Activated CD8-positive, alpha-beta memory T cell treated with anti-CD3 and anti-CD28 coated beads for 48 hours (primary cell): ENCODE measurements around the gene CABP4.
A peak's percentile ranks its signal among the peaks of the same experiment; 100 is the strongest.

ENCODE experiments used
- DNase-seq, 3 experiments: peaks; one replicate each; pipeline ENCODE4 v3.0.0-alpha.2; 2020; ENCODE audit warnings: low read depth in 2 of 3, low spot score in 2 of 3

Gene CABP4

GRCh38 chr11:67435727-67436458 lies 19.3 kb upstream of the CABP4 start:
- DNase-seq, result no peak

- DNase-seq, result peak in 1 of 3 experiments; percentile 57
Measured at GRCh38 chr11:67436459-67437081, 18.6 kb upstream of the CABP4 start.

DNA sequence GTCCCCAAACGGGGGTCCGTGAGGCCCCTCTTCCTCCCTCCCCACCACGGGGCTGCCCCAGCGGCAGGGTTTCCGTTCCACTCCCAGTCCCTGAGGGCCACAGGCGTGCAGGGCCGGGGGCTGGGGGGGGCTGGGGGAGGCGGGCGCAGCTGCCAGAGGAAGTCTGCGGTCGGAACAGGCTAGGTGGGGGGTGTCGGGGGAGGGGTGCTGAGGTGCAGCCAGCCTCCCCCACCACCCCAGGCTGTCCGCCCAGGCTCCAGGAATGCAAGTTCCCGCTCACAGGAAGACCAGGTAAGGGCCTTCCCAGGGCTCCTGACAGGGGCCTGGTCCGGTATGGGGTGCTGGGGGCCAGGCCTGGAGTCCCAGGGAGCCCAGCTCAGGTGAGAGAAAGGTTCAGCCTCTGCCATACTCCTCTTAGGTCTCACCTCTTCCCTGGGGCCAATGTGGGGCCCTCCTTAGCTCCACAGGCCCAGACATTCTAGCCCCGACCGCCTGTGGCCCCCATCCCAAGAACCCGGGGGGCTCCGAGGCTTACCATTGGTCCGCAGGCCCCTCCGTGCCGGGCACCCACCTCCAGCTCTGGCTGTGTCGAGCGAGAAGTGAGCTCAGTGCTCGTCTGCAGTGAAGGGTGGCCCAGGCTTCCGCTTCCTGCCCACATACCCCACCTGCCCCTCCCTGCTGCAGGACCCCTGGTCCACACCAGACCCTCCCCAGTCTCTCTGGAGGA lies 17.9 kb upstream of the CABP4 start, which contains the start of gene PTPRCAP:
Gene PTPRCAP, minus strand, starts transcription at position 601 of the 727 bp plus-strand sequence. Its CDS starts 63 bp downstream, at position 538.
- DNase-seq, result peak in 1 of 3 experiments; percentile 65

DNA sequence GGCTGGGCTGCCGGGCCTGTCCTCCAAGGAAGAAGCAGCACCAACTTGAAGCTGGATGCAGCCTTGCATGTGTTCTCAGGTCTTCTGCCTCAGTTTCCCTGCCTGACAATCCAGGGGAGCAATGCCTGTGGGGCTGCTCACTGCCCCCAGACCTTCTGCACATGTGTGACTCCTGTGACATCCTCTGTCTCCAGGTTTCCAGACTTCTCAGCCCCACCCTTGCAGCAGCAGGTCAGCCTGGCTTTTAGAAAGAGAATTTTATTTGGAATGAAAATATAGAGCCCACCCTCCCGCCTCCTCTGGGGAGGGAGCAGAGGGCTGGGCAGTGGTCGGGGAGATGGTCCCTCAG lies 17.4 kb upstream of the CABP4 start:
- no peak for DNase-seq

- peak in 1 of 3 experiments; percentile 73 for DNase-seq
Measured at GRCh38 chr11:67438158-67438902, 16.8 kb upstream of the CABP4 start.

GRCh38 chr11:67439321-67440228 lies 15.6 kb upstream of the CABP4 start:
- DNase-seq, result no peak

- no peak for DNase-seq
Measured at GRCh38 chr11:67440229-67441097, 14.7 kb upstream of the CABP4 start.

- no peak for DNase-seq
Measured at GRCh38 chr11:67441098-67441563, 14.0 kb upstream of the CABP4 start.

- DNase-seq, result no peak
Measured at GRCh38 chr11:67441731-67442351, 13.3 kb upstream of the CABP4 start.

DNA sequence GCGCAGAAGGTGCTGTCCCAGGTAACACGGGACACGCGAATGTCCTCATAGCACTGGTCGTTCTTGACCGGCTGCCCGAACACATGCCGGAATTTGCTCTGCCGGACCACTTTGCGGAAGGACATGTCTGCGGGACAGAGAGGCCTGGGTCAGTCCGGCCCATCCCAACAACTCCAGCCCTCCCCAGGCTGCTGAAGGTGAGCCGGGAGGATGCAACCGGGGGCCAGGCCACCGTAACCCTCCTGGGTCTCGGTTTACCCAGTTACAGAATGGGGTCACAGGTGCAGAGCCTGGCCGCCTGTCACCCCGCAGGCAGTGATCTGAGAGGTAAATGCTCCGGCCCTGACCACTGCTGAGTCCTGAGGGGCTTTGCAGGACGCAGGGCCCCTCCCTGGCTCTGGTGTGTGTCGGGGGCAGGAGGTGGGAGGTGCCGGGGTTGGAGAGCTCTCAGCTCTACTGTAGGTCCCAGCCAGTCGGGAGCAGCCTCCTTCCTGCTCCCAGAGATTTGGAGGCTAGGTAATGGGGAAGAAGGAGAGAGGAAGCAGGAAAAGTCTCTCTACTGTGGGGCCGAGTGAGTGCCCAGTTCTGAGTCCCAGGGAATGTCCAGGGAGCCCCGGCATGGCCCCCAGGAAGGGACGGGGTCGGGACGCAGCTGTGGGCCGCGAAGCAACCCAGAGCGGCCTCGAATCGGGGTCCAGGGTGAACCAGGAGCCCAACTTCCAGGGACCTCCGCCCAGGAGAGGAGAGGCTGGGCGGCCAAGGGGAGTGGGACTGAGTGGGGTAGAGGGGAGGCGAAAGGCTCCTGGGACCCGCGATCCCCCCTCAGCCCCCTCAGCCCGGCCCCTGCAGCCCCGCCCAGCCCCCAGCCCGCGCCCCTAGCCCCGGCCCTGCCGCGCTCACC lies 12.4 kb upstream of the CABP4 start:
- DNase-seq, result no peak

GRCh38 chr11:67445515-67445914 lies 9.6 kb upstream of the CABP4 start:
- no peak for DNase-seq

DNA sequence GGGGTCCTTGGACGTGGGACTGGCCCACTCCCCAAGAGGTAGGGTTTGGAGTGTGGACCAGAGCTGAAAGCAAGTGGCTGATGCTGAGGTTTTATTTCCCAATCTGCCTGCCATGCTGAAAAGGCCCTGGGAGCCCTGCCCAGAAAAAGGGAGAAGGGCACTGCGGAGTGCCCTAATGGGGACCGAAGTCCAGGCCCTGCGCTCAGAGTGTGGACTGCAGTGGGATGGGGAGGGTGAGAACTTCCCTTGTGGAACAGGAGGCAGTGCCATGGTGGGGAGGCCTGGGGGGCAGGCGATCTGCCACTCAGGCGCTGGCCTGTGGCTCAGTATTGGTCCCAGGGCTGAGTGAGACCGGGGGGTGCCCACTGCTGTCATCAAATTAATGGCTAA lies 6.9 kb upstream of the CABP4 start:
- no peak for DNase-seq

DNA sequence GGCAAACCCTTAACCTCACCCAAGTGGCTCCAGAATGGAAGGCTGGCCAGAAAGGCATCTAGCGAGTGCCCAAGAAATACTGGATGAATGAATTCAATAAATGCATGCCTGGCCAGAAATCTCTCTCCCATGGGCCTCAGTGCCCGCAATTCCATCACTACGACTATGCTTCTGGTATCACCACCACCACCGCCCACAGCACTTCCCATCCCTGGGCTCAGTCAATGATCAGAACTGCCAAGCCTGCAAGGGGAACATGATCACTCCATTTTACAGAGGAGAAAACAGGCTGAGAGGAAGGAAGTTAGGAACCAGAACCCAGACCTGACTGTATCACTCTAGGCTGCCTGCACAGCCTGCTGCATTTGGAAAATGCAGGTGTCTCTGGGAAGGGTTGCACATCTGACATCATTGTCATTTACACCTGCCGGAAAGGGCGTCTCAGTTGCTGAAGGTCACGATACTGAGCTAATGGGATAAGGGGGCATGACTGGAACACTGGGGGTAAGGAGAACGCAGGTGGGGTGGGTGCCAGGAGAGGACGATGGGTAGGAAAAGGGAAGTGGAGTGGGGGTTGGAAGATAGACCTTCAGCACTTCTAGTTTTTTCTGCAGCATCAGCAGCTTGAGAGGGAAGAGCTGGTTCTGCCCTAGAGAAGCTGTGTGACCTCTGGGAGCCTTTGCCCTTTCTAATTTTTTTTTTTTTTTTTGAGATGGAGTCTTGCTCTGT lies 5.9 kb upstream of the CABP4 start:
- no peak for DNase-seq

DNA sequence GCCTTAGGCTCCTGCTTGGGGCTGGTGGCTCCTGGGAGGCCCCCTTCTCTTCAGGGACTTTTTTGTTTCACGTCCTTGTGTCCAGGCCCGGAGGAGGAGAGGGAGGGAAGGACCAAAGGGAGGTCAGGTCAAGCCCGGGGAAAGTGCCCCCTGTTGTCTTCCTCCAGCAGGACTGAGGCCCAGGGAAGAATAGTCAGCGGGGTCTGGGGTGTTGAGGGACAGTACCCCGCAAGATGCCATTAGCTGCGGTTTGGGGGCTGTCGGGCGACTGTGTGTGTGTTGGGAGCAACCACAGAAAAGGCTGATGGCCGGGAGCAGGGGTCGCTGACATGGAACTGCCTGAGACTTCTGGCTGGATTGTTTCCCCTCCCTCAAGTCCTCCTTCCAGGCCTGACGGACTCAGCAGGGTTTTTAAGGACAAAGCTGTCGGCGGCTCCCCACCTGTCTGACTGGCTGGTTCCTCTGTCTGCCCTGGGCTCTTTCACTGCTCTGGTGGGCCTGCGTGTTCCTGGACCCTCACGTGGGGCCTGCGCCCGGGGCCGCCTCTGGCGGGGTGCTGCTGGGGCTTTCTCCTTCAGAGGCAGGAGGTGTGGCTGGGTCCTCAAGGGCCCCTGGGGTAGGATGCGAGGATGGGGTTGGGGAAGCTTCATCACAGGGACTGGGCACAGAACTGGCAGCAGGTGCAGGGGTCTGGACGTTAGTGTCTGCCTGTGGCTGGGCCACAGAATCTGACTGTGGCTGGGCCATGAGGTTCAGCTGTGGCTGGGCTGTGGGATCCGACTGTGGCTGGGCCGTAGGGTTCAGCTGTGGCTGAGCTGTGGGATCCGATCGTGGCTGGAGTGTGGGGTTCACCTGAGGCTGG lies 4.1 kb upstream of the CABP4 start:
- DNase-seq, result no peak

DNA sequence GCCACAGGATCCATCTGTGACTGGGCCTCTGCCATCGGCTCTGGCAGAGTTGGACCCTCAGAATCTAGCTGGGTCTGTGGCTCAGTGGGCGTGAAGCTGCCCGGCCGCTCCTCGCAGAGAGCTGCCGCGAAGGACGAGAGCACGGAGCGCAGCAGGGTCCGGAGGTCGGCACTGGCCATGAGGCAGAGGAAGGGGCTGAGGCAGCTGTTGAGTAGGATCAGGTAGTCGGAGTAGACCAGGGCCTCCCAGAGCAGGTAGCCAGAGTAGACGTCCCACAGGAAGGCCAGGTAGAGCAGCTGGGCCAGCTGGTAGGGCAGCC lies 3.5 kb upstream of the CABP4 start:
- no peak for DNase-seq

- no peak for DNase-seq
Measured at GRCh38 chr11:67452141-67452952, 2.8 kb upstream of the CABP4 start, which contains the start of gene GPR152. Gene GPR152, minus strand, starts transcription at chr11:67452729. Its CDS starts 5 bp downstream, at chr11:67452724.
